Keratinocyte (primary cell): ENCODE results near the gene ARHGAP15. TPM values are rescaled to one million over a fixed set of nuclear protein-coding genes. Genes with fewer than 3 reads are reported as not detected.

ENCODE experiments used
- DNase-seq: peaks from one replicate; pipeline ENCODE4 v3.0.0-alpha.2; 2011; ENCODE audit warnings: low read depth, missing footprints, low spot score
- FAIRE-seq: peaks from 2 replicates; lab custom pipeline; 2011; peaks lifted over from hg19 to GRCh38; lab: Jason Lieb, UNC
- H2AFZ ChIP-seq: 2 replicates; pipeline ENCODE4 v1.6.0; 2012; ENCODE audit warnings: low read length, control low read depth, inconsistent platforms; ENCODE audit not compliant: control insufficient read depth
- H3K27ac ChIP-seq: 2 replicates; pipeline ENCODE4 v1.5.1; 2011; ENCODE audit warnings: low read length; ENCODE audit not compliant: control insufficient read depth, insufficient read depth
- H3K27me3 ChIP-seq: 3 replicates; pipeline ENCODE4 v1.6.0; 2011; ENCODE audit warnings: low read length; ENCODE audit not compliant: control insufficient read depth, insufficient read depth; ENCODE audit errors: extremely low read depth
- H3K36me3 ChIP-seq, 2 experiments: 2 replicates in 1 of 2; 3 replicates in 1 of 2; pipeline ENCODE4 v1.5.1; 2011; ENCODE audit warnings: low read length in 2 of 2, mild to moderate bottlenecking in 1 of 2; ENCODE audit not compliant: control insufficient read depth in 2 of 2, insufficient read depth in 2 of 2; ENCODE audit errors: extremely low read depth in 1 of 2
- H3K4me1 ChIP-seq: 3 replicates; pipeline ENCODE4 v1.5.1; 2011; ENCODE audit warnings: low read length; ENCODE audit not compliant: control insufficient read depth, insufficient read depth; ENCODE audit errors: extremely low read depth
- H3K4me2 ChIP-seq: 3 replicates; pipeline ENCODE4 v1.6.0; 2011; ENCODE audit warnings: low read depth, low read length; ENCODE audit not compliant: control insufficient read depth, insufficient read depth; ENCODE audit errors: extremely low read depth
- H3K4me3 ChIP-seq, 3 experiments: fragments of 200-600 bp in 1 of 3; sonication (generic) in 1 of 3; 2 replicates in 2 of 3; 3 replicates in 1 of 3; pipeline ENCODE4 v1.5.1; 2011 to 2016; ENCODE audit warnings: low read length in 3 of 3, mild to moderate bottlenecking in 3 of 3, control low read depth in 2 of 3, inconsistent platforms in 1 of 3, low read depth in 1 of 3, mixed read lengths in 1 of 3, mixed run types in 1 of 3, moderate library complexity in 1 of 3; ENCODE audit not compliant: control insufficient read depth in 2 of 3, insufficient read depth in 2 of 3; ENCODE audit errors: extremely low read depth in 1 of 3
- H3K79me2 ChIP-seq: 2 replicates; pipeline ENCODE4 v1.6.0; 2012; ENCODE audit warnings: low read length; ENCODE audit not compliant: control insufficient read depth, insufficient read depth
- H3K9ac ChIP-seq: 3 replicates; pipeline ENCODE4 v1.6.0; 2011; ENCODE audit warnings: low read length; ENCODE audit not compliant: control insufficient read depth, insufficient read depth; ENCODE audit errors: extremely low read depth
- H3K9me1 ChIP-seq: 3 replicates; pipeline ENCODE4 v1.6.0; 2011; ENCODE audit warnings: low read length; ENCODE audit not compliant: control insufficient read depth, insufficient read depth; ENCODE audit errors: extremely low read depth
- H3K9me3 ChIP-seq: 2 replicates; pipeline ENCODE4 v1.5.1; 2012; ENCODE audit warnings: low read depth, low read length; ENCODE audit not compliant: control insufficient read depth
- H4K20me1 ChIP-seq: 3 replicates; pipeline ENCODE4 v1.6.0; 2011; ENCODE audit warnings: low read length; ENCODE audit not compliant: control insufficient read depth, insufficient read depth; ENCODE audit errors: extremely low read depth
- EZH2 ChIP-seq: IDR thresholded peaks from one replicate; pipeline ENCODE4 v1.6.1; 2012; ENCODE audit warnings: inconsistent platforms, mild to moderate bottlenecking, low read length, moderate library complexity
- dilution Hi-C: fragments of 300-500 bp; cut with MboI; formaldehyde crosslinking; loops from one replicate; pipeline ENCODE4 v1.7.0; 2020; ENCODE audit warnings: low sequenced_read_pairs; ENCODE audit not compliant: extremely low pct_ligation_motif_present
- polyA plus RNA-seq, 5 experiments: library from polyadenylated mRNA; depleted of rRNA in 3 of 5; stranded (reverse) in 3 of 5; stranded (forward) in 1 of 5; unstranded in 1 of 5; fragments of >200 nt; gene quantifications; 1 replicate in 1 of 5; 2 replicates in 3 of 5; 3 replicates in 1 of 5; pipeline versions ENCODE4 v1.2.1 to v1.2.3, GENCODE V29; 2011 to 2012; ENCODE audit warnings: missing spikeins in 2 of 5, low read depth in 1 of 5, low replicate concordance in 1 of 5
- TF ChIP-seq, protein P1 (sequence below), 3 experiments: IDR thresholded peaks in 1 of 3; conservative IDR thresholded peaks in 1 of 3; optimal IDR thresholded peaks in 1 of 3; 2 replicates in 2 of 3; 3 replicates in 1 of 3; pipeline versions ENCODE3 to v1.5.1; 2011; ENCODE audit warnings: low read length in 3 of 3, mild to moderate bottlenecking in 3 of 3, moderate library complexity in 2 of 3, control low read depth in 1 of 3, inconsistent platforms in 1 of 3; ENCODE audit not compliant: insufficient read depth in 2 of 3; ENCODE audit errors: extremely low read depth in 1 of 3

The ARHGAP15 gene
- polyA plus RNA-seq, 1 donor (not counting 4 experiments of a cell fraction or from before 2014, with no cell fraction given) = not detected

DNA sequence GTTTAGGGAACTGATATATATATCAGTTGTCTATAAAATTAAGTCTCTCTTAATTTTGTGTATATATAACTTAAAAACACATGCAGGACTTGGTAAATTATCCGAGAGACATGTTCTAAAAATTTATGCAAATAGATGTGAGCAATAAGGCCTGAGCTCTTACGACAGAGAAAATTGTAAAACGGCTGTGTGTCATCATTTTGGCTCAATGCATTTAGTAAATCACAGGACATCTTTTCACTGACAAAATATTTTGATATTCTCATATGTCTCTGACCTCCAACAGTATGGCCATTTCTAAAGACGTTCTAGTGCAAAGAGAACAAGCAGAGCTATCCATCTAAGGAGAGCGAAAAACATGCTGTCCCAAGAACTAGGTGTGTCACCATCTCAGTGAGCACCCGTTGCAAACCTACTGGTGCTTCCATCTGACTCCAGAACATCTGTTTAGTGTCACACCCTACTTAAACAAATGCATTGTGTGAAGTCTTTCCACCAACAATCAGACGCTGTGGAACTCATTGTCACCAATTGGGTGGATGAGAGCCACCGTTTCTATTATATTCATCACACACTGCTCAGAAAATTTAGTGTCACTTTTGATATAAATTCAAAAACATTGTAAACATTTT lies 108.0 kb downstream of the ARHGAP15 start:
- DNase-seq (no peak), FAIRE-seq (no peak)
- TF ChIP-seq EZH2 = no peak
- TF ChIP-seq, protein P1, sequence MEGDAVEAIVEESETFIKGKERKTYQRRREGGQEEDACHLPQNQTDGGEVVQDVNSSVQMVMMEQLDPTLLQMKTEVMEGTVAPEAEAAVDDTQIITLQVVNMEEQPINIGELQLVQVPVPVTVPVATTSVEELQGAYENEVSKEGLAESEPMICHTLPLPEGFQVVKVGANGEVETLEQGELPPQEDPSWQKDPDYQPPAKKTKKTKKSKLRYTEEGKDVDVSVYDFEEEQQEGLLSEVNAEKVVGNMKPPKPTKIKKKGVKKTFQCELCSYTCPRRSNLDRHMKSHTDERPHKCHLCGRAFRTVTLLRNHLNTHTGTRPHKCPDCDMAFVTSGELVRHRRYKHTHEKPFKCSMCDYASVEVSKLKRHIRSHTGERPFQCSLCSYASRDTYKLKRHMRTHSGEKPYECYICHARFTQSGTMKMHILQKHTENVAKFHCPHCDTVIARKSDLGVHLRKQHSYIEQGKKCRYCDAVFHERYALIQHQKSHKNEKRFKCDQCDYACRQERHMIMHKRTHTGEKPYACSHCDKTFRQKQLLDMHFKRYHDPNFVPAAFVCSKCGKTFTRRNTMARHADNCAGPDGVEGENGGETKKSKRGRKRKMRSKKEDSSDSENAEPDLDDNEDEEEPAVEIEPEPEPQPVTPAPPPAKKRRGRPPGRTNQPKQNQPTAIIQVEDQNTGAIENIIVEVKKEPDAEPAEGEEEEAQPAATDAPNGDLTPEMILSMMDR (optimal IDR thresholded peaks at IDR 0.05 in 1 of 3, IDR thresholded peaks at IDR 0.05 in 1 of 3, conservative IDR thresholded peaks at IDR 0.05 in 1 of 3; ENCODE audit: extremely low read depth in 1 of 3, insufficient read depth in 2 of 3, low read length in 3 of 3) = no peak
- Histone ChIP-seq H4K20me1 (no peaks in the 10 kb centered on the region), H3K9me3 (no peaks in the 10 kb centered on the region), H3K4me2 (no peak overlapping the region), H3K9ac (no peak overlapping the region), H3K9me1 (no peaks in the 10 kb centered on the region), H3K27me3 (no peaks in the 10 kb centered on the region), H3K36me3 (no peaks in the 10 kb centered on the region), H3K4me1 (no peaks in the 10 kb centered on the region), H3K4me3 (no peak overlapping the region), H3K27ac (no peak overlapping the region), H3K79me2 (no peaks in the 10 kb centered on the region), H2AFZ (no peak overlapping the region)
- dilution Hi-C loops = no loop called here

DNA sequence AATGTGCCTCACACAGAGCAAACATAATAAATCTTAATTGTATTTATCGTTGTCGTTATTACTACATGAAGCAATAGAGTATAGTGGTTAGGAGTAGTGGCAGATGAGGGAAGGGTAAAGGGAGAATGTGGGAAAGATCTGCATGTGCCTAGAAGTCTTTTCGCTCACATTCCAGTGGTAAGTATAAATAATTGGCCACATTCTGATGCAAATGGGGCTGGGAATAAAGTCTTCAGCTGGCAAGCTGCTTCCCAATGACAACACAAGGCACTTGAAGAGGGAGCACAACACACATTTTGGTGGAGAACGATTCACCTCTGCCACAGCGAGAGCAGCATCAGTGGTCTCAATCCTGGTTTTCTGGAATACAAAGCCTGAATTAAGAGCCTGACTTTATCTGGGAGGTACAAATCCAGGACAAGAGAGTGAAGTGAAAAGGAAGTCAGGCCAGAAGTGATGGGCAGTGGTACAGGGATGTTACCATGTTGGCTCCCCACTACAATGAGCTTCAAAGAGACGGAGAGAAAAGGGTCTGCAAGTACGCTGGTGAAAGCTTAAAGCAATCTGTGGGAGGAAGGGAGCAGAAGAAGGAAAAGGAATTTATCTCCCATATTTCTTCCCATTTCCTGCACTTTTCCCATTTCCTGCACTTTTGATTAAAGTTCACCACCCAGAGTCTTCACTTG lies 112.3 kb downstream of the ARHGAP15 start:
- no peak overlapping the region for H3K9ac ChIP-seq
- dilution Hi-C loops = loop anchor here (10.0 kb wide), 1 partner anchor 77 kb away; no protein-coding TSS in a partner anchor
- H3K4me2 ChIP-seq = no peak overlapping the region
- no peaks in the 10 kb centered on the region for H3K9me3 ChIP-seq
- TF ChIP-seq EZH2 = no peak
- TF ChIP-seq, protein P1 (optimal IDR thresholded peaks at IDR 0.05 in 1 of 3, IDR thresholded peaks at IDR 0.05 in 1 of 3, conservative IDR thresholded peaks at IDR 0.05 in 1 of 3; ENCODE audit: extremely low read depth in 1 of 3, insufficient read depth in 2 of 3, low read length in 3 of 3) = no peak
- DNase-seq = no peak
- H3K9me1 ChIP-seq = no peaks in the 10 kb centered on the region
- no peaks in the 10 kb centered on the region for H3K4me1 ChIP-seq
- H3K27me3 ChIP-seq = no peaks in the 10 kb centered on the region
- no peak overlapping the region for H2AFZ ChIP-seq
- H3K79me2 ChIP-seq = no peaks in the 10 kb centered on the region
- H3K4me3 ChIP-seq = no peak overlapping the region
- no peak overlapping the region for H3K27ac ChIP-seq
- H3K36me3 ChIP-seq = no peaks in the 10 kb centered on the region
- H4K20me1 ChIP-seq = no peaks in the 10 kb centered on the region
- FAIRE-seq = no peak
